Neutrophil (primary cell): ENCODE data around the gene SCNN1G.

Experiments used
- H3K27ac ChIP-seq: fragments of 200-600 bp; sonication (generic); 2 replicates; pipeline ENCODE4 v1.5.1; 2016; ENCODE audit warnings: mild to moderate bottlenecking, moderate library complexity
- H3K27me3 ChIP-seq: fragments of 200-600 bp; sonication (generic); 2 replicates; pipeline ENCODE4 v1.6.0; 2016; ENCODE audit warnings: mild to moderate bottlenecking
- H3K36me3 ChIP-seq: fragments of 200-600 bp; sonication (generic); 2 replicates; pipeline ENCODE4 v1.5.1; 2017
- H3K4me1 ChIP-seq, 2 experiments: fragments of 200-600 bp in 1 of 2; sonication (generic) in 1 of 2; 1 replicate in 1 of 2; 2 replicates in 1 of 2; pipeline versions ENCODE4 v1.5.1 to v1.6.1; 2013 to 2016; ENCODE audit warnings: low read depth in 1 of 2, low read length in 1 of 2, mild to moderate bottlenecking in 1 of 2, moderate library complexity in 1 of 2; ENCODE audit not compliant: control insufficient read depth in 1 of 2, insufficient read depth in 1 of 2
- H3K4me3 ChIP-seq, 2 experiments: fragments of 200-600 bp in 1 of 2; sonication (generic) in 1 of 2; 1 replicate in 1 of 2; 2 replicates in 1 of 2; pipeline ENCODE4 v1.5.1; 2013 to 2016; ENCODE audit warnings: low read depth in 1 of 2, low read length in 1 of 2, mild to moderate bottlenecking in 1 of 2, moderate library complexity in 1 of 2
- H3K9me3 ChIP-seq: fragments of 200-600 bp; sonication (generic); 2 replicates; pipeline ENCODE4 v1.5.1; 2016
- TF ChIP-seq, protein P1 (sequence below): fragments of 200-600 bp; sonication (generic); IDR thresholded peaks from 2 replicates; pipeline ENCODE4 v1.5.1; 2016; ENCODE audit warnings: antibody characterized with exemption

Gene SCNN1G

DNA sequence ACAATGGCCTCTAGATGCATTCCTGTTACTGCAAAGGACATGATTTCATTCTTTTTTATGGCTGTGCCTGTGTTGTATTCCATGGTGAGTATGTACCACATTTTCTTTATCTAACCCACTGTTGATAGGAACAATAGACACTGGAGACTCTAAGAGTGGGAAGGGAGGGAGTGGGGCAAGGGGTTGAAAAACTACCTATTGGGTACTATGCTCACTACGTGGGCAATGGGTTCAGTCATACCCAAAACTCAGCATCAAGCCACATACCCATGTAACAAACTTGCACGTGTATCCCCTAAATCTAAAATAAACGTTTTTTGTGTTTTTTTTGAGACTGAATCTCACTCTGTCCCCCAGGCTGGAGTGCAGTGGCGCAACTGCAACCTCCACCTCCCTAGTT lies 72.5 kb downstream of the SCNN1G start:
- TF ChIP-seq, protein P1, sequence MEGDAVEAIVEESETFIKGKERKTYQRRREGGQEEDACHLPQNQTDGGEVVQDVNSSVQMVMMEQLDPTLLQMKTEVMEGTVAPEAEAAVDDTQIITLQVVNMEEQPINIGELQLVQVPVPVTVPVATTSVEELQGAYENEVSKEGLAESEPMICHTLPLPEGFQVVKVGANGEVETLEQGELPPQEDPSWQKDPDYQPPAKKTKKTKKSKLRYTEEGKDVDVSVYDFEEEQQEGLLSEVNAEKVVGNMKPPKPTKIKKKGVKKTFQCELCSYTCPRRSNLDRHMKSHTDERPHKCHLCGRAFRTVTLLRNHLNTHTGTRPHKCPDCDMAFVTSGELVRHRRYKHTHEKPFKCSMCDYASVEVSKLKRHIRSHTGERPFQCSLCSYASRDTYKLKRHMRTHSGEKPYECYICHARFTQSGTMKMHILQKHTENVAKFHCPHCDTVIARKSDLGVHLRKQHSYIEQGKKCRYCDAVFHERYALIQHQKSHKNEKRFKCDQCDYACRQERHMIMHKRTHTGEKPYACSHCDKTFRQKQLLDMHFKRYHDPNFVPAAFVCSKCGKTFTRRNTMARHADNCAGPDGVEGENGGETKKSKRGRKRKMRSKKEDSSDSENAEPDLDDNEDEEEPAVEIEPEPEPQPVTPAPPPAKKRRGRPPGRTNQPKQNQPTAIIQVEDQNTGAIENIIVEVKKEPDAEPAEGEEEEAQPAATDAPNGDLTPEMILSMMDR: no peak
- H3K36me3 ChIP-seq: no peaks in the 10 kb centered on the region
- no peaks in the 10 kb centered on the region for H3K9me3 ChIP-seq
- H3K27me3 ChIP-seq: no peaks in the 10 kb centered on the region
- H3K4me3 ChIP-seq: no peak overlapping the region
- H3K4me1 ChIP-seq: no peaks in the 10 kb centered on the region
- H3K27ac ChIP-seq: no peak overlapping the region

DNA sequence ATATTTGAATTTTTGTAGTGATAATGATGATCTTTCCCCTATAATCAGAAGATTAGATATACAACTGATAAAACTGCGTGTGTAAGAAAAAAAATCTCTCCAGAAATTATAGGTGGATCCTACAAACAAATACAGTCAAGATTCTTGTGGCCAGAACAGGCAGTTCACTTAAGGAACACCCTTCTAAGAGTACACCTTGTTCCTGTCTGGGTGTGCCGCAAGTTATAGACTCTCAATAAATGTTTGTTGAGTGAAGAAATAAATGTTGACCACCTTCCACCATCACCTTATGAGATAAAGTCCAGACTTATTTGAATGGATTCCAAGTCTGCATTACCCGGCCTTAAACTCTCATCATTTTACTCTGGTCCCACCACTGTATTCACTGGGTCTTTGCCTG lies 73.9 kb downstream of the SCNN1G start:
- Histone ChIP-seq H3K27me3 (peaks cover 2% of the 10 kb centered on the region), H3K9me3 (no peaks in the 10 kb centered on the region), H3K4me3 (no peak overlapping the region), H3K4me1 (no peaks in the 10 kb centered on the region), H3K27ac (no peak overlapping the region), H3K36me3 (no peaks in the 10 kb centered on the region)
- TF ChIP-seq, protein P1: no peak

DNA sequence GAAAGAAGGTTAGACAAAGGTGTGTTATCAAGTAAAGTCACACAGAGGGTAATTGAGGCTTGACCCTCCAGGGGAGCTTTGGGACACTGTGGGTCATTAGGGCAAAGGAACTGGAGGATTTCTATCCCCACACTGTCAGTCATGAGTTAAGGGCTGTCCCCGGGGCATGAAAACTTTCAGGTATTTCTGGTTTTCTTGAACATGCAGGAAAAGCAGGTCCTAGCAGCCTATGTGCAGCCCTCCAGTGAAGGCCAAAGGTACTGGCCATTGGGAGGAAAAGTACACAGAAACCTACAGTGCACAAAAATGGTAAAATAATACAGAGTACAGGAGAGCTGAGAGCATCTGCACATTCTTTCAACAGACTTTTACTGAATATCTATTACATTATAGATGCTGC lies 75.1 kb downstream of the SCNN1G start:
- Histone ChIP-seq H3K4me3 (no peak overlapping the region), H3K36me3 (no peaks in the 10 kb centered on the region), H3K27me3 (peaks cover 3% of the 10 kb centered on the region), H3K27ac (no peak overlapping the region), H3K9me3 (no peaks in the 10 kb centered on the region), H3K4me1 (no peaks in the 10 kb centered on the region)
- TF ChIP-seq, protein P1: no peak

DNA sequence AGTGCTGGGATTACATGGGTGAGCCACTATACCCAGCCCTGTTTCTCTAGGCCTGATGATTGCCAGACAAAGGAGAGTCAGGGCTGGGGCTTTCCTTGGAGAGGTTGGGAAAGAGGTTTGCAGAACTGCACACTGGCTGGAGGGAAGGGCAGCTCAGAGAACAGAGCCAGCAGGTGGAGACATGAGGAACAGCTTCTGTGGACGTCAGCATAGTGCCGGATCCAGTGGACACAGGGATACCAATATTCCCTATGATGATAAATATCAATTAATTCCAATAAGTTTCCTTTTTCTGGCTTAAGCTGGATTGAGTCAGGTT lies 76.3 kb downstream of the SCNN1G start:
- Histone ChIP-seq H3K27me3 (peaks cover 3% of the 10 kb centered on the region), H3K27ac (no peak overlapping the region), H3K4me1 (no peaks in the 10 kb centered on the region), H3K36me3 (no peaks in the 10 kb centered on the region), H3K4me3 (no peak overlapping the region), H3K9me3 (no peaks in the 10 kb centered on the region)
- TF ChIP-seq, protein P1: no peak
